HEK293 (cell line): ENCODE results near the gene PDK3.

Experiments
- HOXA7 ChIP-seq: sonication (generic); formaldehyde crosslinking; IDR thresholded peaks from 2 replicates; pipeline ENCODE4 v1.8.1; 2022; ENCODE audit warnings: missing genetic modification reagents, borderline replicate concordance
- REST ChIP-seq: fragments of 450-650 bp; formaldehyde crosslinking; IDR thresholded peaks from 2 replicates; pipeline ENCODE4 v1.5.1; 2016; ENCODE audit warnings: missing biosample characterization, missing genetic modification characterization
- TCF7L2 ChIP-seq: IDR thresholded peaks from 2 replicates; pipeline ENCODE4 v1.6.1; 2011; ENCODE audit warnings: low read depth, mild to moderate bottlenecking, inconsistent platforms, low read length, moderate library complexity, borderline replicate concordance
- ZNF2 ChIP-seq: fragments of 450-650 bp; formaldehyde crosslinking; IDR thresholded peaks from 2 replicates; pipeline ENCODE4 v1.5.1; 2016; ENCODE audit warnings: missing biosample characterization, missing genetic modification characterization
- ZNF274 ChIP-seq, 2 experiments: fragments of 200-500 bp in 1 of 2; fragments of 450-650 bp in 1 of 2; sonication (Bioruptor generic) in 1 of 2; formaldehyde crosslinking in 1 of 2; IDR thresholded peaks; 2 replicates each; pipeline versions ENCODE4 v1.5.1 to v1.6.1; 2014 to 2016; ENCODE audit warnings: borderline replicate concordance in 1 of 2, inconsistent platforms in 1 of 2, low read length in 1 of 2, missing biosample characterization in 1 of 2, missing genetic modification characterization in 1 of 2
- ZNF292 ChIP-seq: fragments of 450-650 bp; formaldehyde crosslinking; IDR thresholded peaks from 2 replicates; pipeline ENCODE4 v1.5.1; 2016; ENCODE audit warnings: low read depth, missing biosample characterization, missing genetic modification characterization, borderline replicate concordance
- ZNF560 ChIP-seq: fragments of 450-650 bp; formaldehyde crosslinking; IDR thresholded peaks from 2 replicates; pipeline ENCODE4 v1.5.1; 2017; ENCODE audit warnings: missing biosample characterization, missing genetic modification characterization, borderline replicate concordance
- TF ChIP-seq, protein P1 (sequence below): fragments of 450-650 bp; formaldehyde crosslinking; IDR thresholded peaks from 2 replicates; pipeline ENCODE4 v1.5.1; 2016; ENCODE audit warnings: missing biosample characterization, missing genetic modification characterization
- TF ChIP-seq, protein P2 (sequence below): fragments of 450-650 bp; formaldehyde crosslinking; IDR thresholded peaks from 2 replicates; pipeline ENCODE4 v1.5.1; 2016; ENCODE audit warnings: missing biosample characterization, missing genetic modification characterization

GRCh38 chrX:24475480-24475879, 10.4 kb downstream of the PDK3 start:
- TF ChIP-seq ZNF292 (tag by site-specific recombination) (no peak), REST (tag by site-specific recombination) (no peak), ZNF2 (no peak), TCF7L2 (no peak), ZNF274 (IDR thresholded peaks at IDR 0.05; ENCODE audit: low read length) (no peak), ZNF274 (tag by site-specific recombination; IDR thresholded peaks at IDR 0.05; ENCODE audit: borderline replicate concordance) (no peak), HOXA7 (CRISPR knock-in tag) (no peak), ZNF560 (tag by site-specific recombination) (no peak)
- TF ChIP-seq, protein P1, sequence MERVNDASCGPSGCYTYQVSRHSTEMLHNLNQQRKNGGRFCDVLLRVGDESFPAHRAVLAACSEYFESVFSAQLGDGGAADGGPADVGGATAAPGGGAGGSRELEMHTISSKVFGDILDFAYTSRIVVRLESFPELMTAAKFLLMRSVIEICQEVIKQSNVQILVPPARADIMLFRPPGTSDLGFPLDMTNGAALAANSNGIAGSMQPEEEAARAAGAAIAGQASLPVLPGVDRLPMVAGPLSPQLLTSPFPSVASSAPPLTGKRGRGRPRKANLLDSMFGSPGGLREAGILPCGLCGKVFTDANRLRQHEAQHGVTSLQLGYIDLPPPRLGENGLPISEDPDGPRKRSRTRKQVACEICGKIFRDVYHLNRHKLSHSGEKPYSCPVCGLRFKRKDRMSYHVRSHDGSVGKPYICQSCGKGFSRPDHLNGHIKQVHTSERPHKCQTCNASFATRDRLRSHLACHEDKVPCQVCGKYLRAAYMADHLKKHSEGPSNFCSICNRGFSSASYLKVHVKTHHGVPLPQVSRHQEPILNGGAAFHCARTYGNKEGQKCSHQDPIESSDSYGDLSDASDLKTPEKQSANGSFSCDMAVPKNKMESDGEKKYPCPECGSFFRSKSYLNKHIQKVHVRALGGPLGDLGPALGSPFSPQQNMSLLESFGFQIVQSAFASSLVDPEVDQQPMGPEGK (tag by site-specific recombination): no peak
- TF ChIP-seq, protein P2, sequence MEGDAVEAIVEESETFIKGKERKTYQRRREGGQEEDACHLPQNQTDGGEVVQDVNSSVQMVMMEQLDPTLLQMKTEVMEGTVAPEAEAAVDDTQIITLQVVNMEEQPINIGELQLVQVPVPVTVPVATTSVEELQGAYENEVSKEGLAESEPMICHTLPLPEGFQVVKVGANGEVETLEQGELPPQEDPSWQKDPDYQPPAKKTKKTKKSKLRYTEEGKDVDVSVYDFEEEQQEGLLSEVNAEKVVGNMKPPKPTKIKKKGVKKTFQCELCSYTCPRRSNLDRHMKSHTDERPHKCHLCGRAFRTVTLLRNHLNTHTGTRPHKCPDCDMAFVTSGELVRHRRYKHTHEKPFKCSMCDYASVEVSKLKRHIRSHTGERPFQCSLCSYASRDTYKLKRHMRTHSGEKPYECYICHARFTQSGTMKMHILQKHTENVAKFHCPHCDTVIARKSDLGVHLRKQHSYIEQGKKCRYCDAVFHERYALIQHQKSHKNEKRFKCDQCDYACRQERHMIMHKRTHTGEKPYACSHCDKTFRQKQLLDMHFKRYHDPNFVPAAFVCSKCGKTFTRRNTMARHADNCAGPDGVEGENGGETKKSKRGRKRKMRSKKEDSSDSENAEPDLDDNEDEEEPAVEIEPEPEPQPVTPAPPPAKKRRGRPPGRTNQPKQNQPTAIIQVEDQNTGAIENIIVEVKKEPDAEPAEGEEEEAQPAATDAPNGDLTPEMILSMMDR (tag by site-specific recombination): no peak
